ENCODE measurements around the gene KLHDC4. TPM values are rescaled to one million over a fixed set of nuclear protein-coding genes. Genes with fewer than 3 reads are reported as not detected.

Gene KLHDC4
- polyA plus RNA-seq, 1 of the 3 experiments (the other 2 are of a cell fraction): 51.2 TPM

DNA sequence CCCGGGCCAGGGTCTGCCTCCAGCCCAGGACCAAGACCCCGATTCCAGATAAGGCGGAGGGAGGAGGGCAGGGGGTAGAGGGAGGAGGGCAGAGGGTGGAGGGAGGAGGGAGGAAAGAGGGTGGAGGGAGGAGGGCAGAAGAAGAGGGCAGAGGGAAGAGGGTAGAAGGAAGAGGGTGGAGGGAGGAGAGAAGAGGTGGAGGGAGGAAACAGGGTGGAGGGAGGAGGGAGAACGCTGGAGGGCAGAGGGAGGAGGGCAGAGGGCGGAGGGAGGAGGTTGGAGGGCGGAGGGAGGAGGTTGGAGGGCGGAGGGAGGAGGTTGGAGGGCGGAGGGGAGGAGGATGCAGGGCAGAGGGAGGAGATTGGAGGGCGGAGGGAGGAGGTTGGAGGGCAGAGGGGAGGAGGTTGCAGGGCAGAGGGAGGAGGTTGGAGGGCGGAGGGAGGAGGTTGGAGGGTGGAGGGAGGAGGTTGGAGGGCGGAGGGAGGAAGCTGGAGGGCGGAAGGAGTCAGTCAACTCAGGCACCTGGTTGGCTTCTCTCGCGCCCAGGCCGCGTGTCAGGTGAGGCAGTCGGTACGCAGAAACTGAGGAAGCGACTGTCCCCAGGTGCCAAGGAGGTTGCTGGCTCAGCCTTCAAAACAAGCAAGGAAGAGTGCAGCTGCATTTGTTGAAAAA lies 65.2 kb downstream of the KLHDC4 start:
- whole genome bisulfite sequencing (ENCODE audit: low lambda C conversion rate): 95% methylated on average over 19 of the region's 19 CpGs
- CTCF ChIA-PET: interaction anchor here (1.4 kb wide), 1 partner anchor 17 kb away, joined by 5 read pairs; no protein-coding TSS in a partner anchor
- POLR2A ChIA-PET: no interaction called here

More for the DNA sequence above, 65.2 kb downstream of the KLHDC4 start:
- TF ChIP-seq, protein P1, sequence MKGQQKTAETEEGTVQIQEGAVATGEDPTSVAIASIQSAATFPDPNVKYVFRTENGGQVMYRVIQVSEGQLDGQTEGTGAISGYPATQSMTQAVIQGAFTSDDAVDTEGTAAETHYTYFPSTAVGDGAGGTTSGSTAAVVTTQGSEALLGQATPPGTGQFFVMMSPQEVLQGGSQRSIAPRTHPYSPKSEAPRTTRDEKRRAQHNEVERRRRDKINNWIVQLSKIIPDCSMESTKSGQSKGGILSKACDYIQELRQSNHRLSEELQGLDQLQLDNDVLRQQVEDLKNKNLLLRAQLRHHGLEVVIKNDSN (IDR thresholded peaks at IDR 0.05; ENCODE audit: borderline replicate concordance, low read depth): no peak
- TF ChIP-seq RCOR1 (IDR thresholded peaks at IDR 0.05; ENCODE audit: low read length): no peak
- no peak for TF ChIP-seq POLR2AphosphoS5 (IDR thresholded peaks at IDR 0.05; ENCODE audit: low read depth, low read length)
- TF ChIP-seq, protein P2, sequence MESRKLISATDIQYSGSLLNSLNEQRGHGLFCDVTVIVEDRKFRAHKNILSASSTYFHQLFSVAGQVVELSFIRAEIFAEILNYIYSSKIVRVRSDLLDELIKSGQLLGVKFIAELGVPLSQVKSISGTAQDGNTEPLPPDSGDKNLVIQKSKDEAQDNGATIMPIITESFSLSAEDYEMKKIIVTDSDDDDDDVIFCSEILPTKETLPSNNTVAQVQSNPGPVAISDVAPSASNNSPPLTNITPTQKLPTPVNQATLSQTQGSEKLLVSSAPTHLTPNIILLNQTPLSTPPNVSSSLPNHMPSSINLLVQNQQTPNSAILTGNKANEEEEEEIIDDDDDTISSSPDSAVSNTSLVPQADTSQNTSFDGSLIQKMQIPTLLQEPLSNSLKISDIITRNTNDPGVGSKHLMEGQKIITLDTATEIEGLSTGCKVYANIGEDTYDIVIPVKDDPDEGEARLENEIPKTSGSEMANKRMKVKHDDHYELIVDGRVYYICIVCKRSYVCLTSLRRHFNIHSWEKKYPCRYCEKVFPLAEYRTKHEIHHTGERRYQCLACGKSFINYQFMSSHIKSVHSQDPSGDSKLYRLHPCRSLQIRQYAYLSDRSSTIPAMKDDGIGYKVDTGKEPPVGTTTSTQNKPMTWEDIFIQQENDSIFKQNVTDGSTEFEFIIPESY (IDR thresholded peaks at IDR 0.05; ENCODE audit: borderline replicate concordance, low read depth): no peak
- no peak for TF ChIP-seq MEF2A (IDR thresholded peaks at IDR 0.05; ENCODE audit: borderline replicate concordance, low read depth)
- TF ChIP-seq, protein P3, sequence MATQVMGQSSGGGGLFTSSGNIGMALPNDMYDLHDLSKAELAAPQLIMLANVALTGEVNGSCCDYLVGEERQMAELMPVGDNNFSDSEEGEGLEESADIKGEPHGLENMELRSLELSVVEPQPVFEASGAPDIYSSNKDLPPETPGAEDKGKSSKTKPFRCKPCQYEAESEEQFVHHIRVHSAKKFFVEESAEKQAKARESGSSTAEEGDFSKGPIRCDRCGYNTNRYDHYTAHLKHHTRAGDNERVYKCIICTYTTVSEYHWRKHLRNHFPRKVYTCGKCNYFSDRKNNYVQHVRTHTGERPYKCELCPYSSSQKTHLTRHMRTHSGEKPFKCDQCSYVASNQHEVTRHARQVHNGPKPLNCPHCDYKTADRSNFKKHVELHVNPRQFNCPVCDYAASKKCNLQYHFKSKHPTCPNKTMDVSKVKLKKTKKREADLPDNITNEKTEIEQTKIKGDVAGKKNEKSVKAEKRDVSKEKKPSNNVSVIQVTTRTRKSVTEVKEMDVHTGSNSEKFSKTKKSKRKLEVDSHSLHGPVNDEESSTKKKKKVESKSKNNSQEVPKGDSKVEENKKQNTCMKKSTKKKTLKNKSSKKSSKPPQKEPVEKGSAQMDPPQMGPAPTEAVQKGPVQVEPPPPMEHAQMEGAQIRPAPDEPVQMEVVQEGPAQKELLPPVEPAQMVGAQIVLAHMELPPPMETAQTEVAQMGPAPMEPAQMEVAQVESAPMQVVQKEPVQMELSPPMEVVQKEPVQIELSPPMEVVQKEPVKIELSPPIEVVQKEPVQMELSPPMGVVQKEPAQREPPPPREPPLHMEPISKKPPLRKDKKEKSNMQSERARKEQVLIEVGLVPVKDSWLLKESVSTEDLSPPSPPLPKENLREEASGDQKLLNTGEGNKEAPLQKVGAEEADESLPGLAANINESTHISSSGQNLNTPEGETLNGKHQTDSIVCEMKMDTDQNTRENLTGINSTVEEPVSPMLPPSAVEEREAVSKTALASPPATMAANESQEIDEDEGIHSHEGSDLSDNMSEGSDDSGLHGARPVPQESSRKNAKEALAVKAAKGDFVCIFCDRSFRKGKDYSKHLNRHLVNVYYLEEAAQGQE (IDR thresholded peaks at IDR 0.05; ENCODE audit: low read depth, low read length): no peak
- TF ChIP-seq, protein P4, sequence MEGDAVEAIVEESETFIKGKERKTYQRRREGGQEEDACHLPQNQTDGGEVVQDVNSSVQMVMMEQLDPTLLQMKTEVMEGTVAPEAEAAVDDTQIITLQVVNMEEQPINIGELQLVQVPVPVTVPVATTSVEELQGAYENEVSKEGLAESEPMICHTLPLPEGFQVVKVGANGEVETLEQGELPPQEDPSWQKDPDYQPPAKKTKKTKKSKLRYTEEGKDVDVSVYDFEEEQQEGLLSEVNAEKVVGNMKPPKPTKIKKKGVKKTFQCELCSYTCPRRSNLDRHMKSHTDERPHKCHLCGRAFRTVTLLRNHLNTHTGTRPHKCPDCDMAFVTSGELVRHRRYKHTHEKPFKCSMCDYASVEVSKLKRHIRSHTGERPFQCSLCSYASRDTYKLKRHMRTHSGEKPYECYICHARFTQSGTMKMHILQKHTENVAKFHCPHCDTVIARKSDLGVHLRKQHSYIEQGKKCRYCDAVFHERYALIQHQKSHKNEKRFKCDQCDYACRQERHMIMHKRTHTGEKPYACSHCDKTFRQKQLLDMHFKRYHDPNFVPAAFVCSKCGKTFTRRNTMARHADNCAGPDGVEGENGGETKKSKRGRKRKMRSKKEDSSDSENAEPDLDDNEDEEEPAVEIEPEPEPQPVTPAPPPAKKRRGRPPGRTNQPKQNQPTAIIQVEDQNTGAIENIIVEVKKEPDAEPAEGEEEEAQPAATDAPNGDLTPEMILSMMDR (IDR thresholded peaks at IDR 0.05): no peak
- H3K9ac ChIP-seq: no peak overlapping the region
- H3K27ac ChIP-seq (ENCODE audit: low read depth in 2 of 2, low read length in 1 of 2): no peak overlapping the region
- H4K20me1 ChIP-seq (ENCODE audit: insufficient read depth): no peaks in the 10 kb centered on the region
- H3K36me3 ChIP-seq (replicated peaks in 1 of 2; ENCODE audit: control insufficient read depth in 1 of 2, insufficient read depth in 2 of 2, low read length in 1 of 2): peaks cover 0 to 66% of the 10 kb centered on the region in 2 experiments
- DNase-seq: no peak
- H3K79me2 ChIP-seq (ENCODE audit: insufficient read depth): no peaks in the 10 kb centered on the region
- no peak overlapping the region for H3K4me3 ChIP-seq (ENCODE audit: low read depth in 2 of 2, low read length in 1 of 2)
- H3K27me3 ChIP-seq (ENCODE audit: insufficient read depth): no peaks in the 10 kb centered on the region
- no peaks in the 10 kb centered on the region for H3K9me2 ChIP-seq
- no peaks in the 10 kb centered on the region for H3K4me1 ChIP-seq (ENCODE audit: control insufficient read depth in 1 of 2, insufficient read depth in 2 of 2, low read depth in 1 of 2, low read length in 1 of 2)
- H3K4me2 ChIP-seq: no peak overlapping the region
- H3K9me3 ChIP-seq: no peaks in the 10 kb centered on the region
- H3F3A ChIP-seq (replicated peaks; ENCODE audit: insufficient read depth): no peaks in the 10 kb centered on the region
- no peak overlapping the region for H2AFZ ChIP-seq (ENCODE audit: low read depth)

All from SK-N-SH (cell line).